ENCODE results near the gene NRIP1. TPM values are rescaled to one million over a fixed set of nuclear protein-coding genes. Genes with fewer than 3 reads are reported as not detected.

Gene NRIP1
- total and polyA plus RNA-seq, 2 donors from 2014 or later: 7.4 to 60.4 TPM

DNA sequence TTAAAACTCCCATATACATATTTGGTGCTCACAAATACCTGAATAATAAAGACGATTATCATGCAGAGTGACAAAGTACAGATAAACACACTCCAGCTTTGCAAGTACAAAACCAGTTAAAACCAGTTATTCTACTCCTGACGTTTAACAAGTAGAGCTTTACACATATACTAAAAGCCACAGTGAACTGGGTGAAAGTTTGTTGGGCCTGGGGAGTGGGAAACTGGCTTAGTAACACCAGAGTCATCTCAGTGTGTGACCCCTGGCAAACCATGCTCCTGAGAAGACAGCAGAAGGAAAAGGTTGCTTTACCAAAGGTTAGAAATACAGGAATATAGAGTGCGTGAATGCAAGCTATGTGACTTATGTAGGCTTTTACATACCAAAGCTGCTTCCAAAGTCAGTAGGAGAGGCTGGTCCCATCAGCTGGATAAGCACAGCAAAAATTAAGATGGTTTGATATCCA, 148.1 kb downstream of the NRIP1 start:
- FAIRE-seq (no peak), DNase-seq (peak in 2 of 5 donors; percentile 15 to 20)
- Histone ChIP-seq H3K4me3 (ENCODE audit: low read length in 3 of 3) (no peak overlapping the region), H3K9me3 (ENCODE audit: control insufficient read depth in 2 of 3, insufficient read depth in 1 of 3, low read length in 3 of 3) (no peaks in the 10 kb centered on the region), H3K4me1 (ENCODE audit: control insufficient read depth in 2 of 3, insufficient read depth in 2 of 3, low read depth in 1 of 3, low read length in 3 of 3) (peaks cover 0 to 5% (median 5%) of the 10 kb centered on the region in 3 donors), H3K36me3 (ENCODE audit: control insufficient read depth in 2 of 3, insufficient read depth in 3 of 3, low read length in 3 of 3) (no peaks in the 10 kb centered on the region), H3K27me3 (ENCODE audit: control insufficient read depth, insufficient read depth, low read length) (no peaks in the 10 kb centered on the region), H3K9ac (ENCODE audit: low read length in 3 of 3) (no peak overlapping the region), H3K27ac (ENCODE audit: low read depth in 2 of 2, low read length in 2 of 2) (no peak overlapping the region)
- TF ChIP-seq, protein P1, sequence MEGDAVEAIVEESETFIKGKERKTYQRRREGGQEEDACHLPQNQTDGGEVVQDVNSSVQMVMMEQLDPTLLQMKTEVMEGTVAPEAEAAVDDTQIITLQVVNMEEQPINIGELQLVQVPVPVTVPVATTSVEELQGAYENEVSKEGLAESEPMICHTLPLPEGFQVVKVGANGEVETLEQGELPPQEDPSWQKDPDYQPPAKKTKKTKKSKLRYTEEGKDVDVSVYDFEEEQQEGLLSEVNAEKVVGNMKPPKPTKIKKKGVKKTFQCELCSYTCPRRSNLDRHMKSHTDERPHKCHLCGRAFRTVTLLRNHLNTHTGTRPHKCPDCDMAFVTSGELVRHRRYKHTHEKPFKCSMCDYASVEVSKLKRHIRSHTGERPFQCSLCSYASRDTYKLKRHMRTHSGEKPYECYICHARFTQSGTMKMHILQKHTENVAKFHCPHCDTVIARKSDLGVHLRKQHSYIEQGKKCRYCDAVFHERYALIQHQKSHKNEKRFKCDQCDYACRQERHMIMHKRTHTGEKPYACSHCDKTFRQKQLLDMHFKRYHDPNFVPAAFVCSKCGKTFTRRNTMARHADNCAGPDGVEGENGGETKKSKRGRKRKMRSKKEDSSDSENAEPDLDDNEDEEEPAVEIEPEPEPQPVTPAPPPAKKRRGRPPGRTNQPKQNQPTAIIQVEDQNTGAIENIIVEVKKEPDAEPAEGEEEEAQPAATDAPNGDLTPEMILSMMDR (IDR thresholded peaks at IDR 0.05; ENCODE audit: borderline replicate concordance, extremely low read depth, insufficient read depth): no peak
- intact Hi-C loops (cut with DNase I): no loop called here

DNA sequence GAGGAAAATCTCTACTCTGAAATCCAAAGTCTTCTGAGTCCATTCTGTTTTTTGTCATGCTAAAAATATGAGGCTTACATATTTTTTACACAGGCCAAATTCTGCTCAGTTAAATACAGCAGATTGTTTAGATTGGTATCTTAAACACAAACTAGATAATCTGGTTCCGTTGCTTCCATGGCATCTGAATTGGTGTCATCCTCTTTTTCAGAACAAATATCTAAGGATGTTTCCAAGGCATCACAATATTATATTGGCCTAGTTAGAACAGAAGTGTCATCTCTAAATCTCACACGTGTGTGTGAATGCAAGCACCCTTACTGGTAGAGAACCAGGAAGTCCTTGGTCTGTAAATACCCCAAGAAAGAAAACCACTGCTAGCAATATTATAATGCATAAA, 151.2 kb downstream of the NRIP1 start:
- TF ChIP-seq, protein P1 (IDR thresholded peaks at IDR 0.05; ENCODE audit: borderline replicate concordance, extremely low read depth, insufficient read depth): no peak
- intact Hi-C loops (cut with DNase I): no loop called here
- Histone ChIP-seq H3K27ac (ENCODE audit: low read depth in 2 of 2, low read length in 2 of 2) (no peak overlapping the region), H3K4me1 (ENCODE audit: control insufficient read depth in 2 of 3, insufficient read depth in 2 of 3, low read depth in 1 of 3, low read length in 3 of 3) (peaks cover 0 to 5% (median 5%) of the 10 kb centered on the region in 3 donors), H3K9me3 (ENCODE audit: control insufficient read depth in 2 of 3, insufficient read depth in 1 of 3, low read length in 3 of 3) (no peaks in the 10 kb centered on the region), H3K9ac (ENCODE audit: low read length in 3 of 3) (no peak overlapping the region), H3K27me3 (ENCODE audit: control insufficient read depth, insufficient read depth, low read length) (no peaks in the 10 kb centered on the region), H3K36me3 (ENCODE audit: control insufficient read depth in 2 of 3, insufficient read depth in 3 of 3, low read length in 3 of 3) (no peaks in the 10 kb centered on the region), H3K4me3 (ENCODE audit: low read length in 3 of 3) (no peak overlapping the region)
- no peak for DNase-seq
- FAIRE-seq: no peak

DNA sequence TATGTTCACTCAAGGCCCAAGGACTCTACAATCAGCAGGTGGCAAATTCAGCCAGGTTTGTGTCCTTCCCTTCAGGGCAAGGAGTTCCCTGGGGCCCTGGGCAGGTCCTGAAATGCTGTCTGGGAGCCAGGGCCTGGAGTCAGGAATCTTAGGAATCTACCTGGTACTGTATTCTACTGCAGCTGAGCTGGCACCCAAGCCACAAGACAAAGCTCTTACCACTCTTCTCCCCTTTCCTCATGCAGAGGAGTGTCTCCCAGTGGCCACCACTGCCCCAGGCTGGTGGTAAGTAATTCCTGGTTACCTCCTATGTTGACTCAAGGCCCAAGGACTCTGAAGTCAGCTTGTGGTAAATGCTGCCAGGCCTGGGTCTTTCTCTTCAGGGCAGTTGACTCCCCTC, 153.4 kb downstream of the NRIP1 start:
- Histone ChIP-seq H3K9me3 (ENCODE audit: control insufficient read depth in 2 of 3, insufficient read depth in 1 of 3, low read length in 3 of 3) (no peaks in the 10 kb centered on the region), H3K27me3 (ENCODE audit: control insufficient read depth, insufficient read depth, low read length) (no peaks in the 10 kb centered on the region), H3K36me3 (ENCODE audit: control insufficient read depth in 2 of 3, insufficient read depth in 3 of 3, low read length in 3 of 3) (no peaks in the 10 kb centered on the region), H3K9ac (ENCODE audit: low read length in 3 of 3) (no peak overlapping the region), H3K4me1 (ENCODE audit: control insufficient read depth in 2 of 3, insufficient read depth in 2 of 3, low read depth in 1 of 3, low read length in 3 of 3) (peaks cover 0 to 3% (median 0%) of the 10 kb centered on the region in 3 donors), H3K27ac (ENCODE audit: low read depth in 2 of 2, low read length in 2 of 2) (no peak overlapping the region), H3K4me3 (ENCODE audit: low read length in 3 of 3) (no peak overlapping the region)
- FAIRE-seq: no peak
- peak in 1 of 5 donors; percentile 38 for DNase-seq
- TF ChIP-seq, protein P1 (IDR thresholded peaks at IDR 0.05; ENCODE audit: borderline replicate concordance, extremely low read depth, insufficient read depth): no peak
- intact Hi-C loops (cut with DNase I): no loop called here

All from kidney (tissue), 14 donors.